Activated CD8-positive, alpha-beta T cell treated with anti-CD3 and anti-CD28 coated beads for 36 hours (primary cell): ENCODE data around the gene ARFGAP1. TPM values are rescaled to one million over a fixed set of nuclear protein-coding genes. Genes with fewer than 3 reads are reported as not detected.

Source experiments
- ATAC-seq: fragments of 200-7000 bp; cut with Tn5 transposase; one replicate; pipeline ENCODE4 v1.10.0; 2021; ENCODE audit warnings: mild to moderate bottlenecking, moderate library complexity
- CTCF ChIA-PET: fragments of 350-600 bp; sonication (Branson Sonifier 250); formaldehyde crosslinking; loops from one replicate; lab custom pipeline; 2021; ENCODE audit warnings: antibody characterized with exemption; lab: Charles Lee
- POLR2A ChIA-PET: fragments of 350-600 bp; sonication (Branson Sonifier 250); formaldehyde crosslinking; loops from one replicate; lab custom pipeline; 2021; ENCODE audit warnings: antibody characterized with exemption; lab: Charles Lee
- DNase-seq: peaks from one replicate; pipeline ENCODE4 v3.0.0-alpha.2; 2020
- H3K27ac Mint-ChIP-seq: one replicate; pipeline ENCODE4 v1.8.0; 2021; ENCODE audit warnings: mild to moderate bottlenecking, mixed read lengths
- H3K27me3 Mint-ChIP-seq: one replicate; pipeline ENCODE4 v1.8.0; 2021; ENCODE audit warnings: mixed read lengths
- H3K36me3 Mint-ChIP-seq: one replicate; pipeline ENCODE4 v1.8.0; 2021; ENCODE audit warnings: low read depth, mixed read lengths
- H3K4me1 Mint-ChIP-seq: one replicate; pipeline ENCODE4 v1.8.0; 2021; ENCODE audit warnings: low read depth, mixed read lengths
- H3K4me3 Mint-ChIP-seq: one replicate; pipeline ENCODE4 v1.8.0; 2021; ENCODE audit warnings: mild to moderate bottlenecking, moderate library complexity, mixed read lengths
- H3K9me3 Mint-ChIP-seq: one replicate; pipeline ENCODE4 v1.8.0; 2021; ENCODE audit warnings: mixed read lengths
- CTCF ChIP-seq: fragments of 200-600 bp; IDR thresholded peaks from one replicate; pipeline ENCODE4 v1.8.0; 2022; ENCODE audit warnings: antibody characterized with exemption, mild to moderate bottlenecking
- intact Hi-C: fragments of 100-400 bp; cut with micrococcal nuclease; formaldehyde crosslinking; loops from one replicate; pipeline ENCODE4 v1.10.0; 2022
- total RNA-seq, 2 experiments: library from RNA; stranded (reverse); gene quantifications; one replicate each; pipeline ENCODE4 v1.2.3, GENCODE V29; 2021

ARFGAP1 gene
- total RNA-seq, 2 experiments from 2014 or later, result 71.3 to 75.0 TPM

DNA sequence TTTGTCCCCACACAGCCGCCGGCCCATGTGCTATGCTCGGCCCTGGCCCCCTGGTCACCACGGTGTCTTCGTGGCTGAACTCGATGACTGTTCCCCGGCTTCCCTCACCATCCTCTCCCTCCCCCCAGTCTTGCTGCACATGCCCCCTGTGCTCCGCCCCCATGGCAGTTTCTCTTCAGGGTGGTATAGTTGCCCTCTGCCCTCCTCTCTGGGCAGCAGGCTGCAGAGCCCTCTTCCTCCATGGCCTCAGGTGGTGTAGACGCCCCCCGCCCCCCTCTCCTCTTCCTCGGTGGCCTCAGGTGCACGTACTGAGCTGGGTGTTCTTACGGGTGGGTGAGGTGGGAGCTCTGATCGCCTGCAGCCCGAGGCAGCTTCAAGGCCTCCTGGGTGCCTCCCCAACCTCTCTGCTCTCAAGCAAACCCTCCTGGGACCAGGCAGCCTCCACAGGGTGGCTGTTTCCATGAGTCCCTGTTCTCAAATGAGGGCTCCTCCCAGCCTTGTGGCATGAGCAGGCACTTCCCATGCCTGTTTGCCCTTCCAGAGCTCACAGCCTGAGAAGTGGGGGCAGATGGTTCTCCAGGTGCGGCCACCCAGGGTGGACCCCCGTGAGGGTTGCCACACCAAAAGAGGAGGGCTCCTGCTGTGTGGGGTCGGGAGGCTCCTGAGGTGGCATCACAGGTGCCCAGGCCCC lies 45.1 kb downstream of the ARFGAP1 start:
- CTCF ChIA-PET, result interaction anchor here (1.4 kb wide), 1 partner anchor 65 kb away, joined by 5 read pairs; no protein-coding TSS in a partner anchor
- intact Hi-C loops, result no loop called here
- DNase-seq (no peak), ATAC-seq (no peak)
- Mint-ChIP-seq H3K27ac (no peak overlapping the region), H3K4me3 (no peak overlapping the region), H3K27me3 (no peaks in the 10 kb centered on the region), H3K36me3 (no peaks in the 10 kb centered on the region), H3K9me3 (no peaks in the 10 kb centered on the region), H3K4me1 (no peaks in the 10 kb centered on the region)
- no peak for TF ChIP-seq CTCF
- POLR2A ChIA-PET, result no interaction called here

GRCh38 chr20:63318391-63319163 lies 46.0 kb downstream of the ARFGAP1 start:
- Mint-ChIP-seq H3K4me1 (no peaks in the 10 kb centered on the region), H3K27ac (no peak overlapping the region), H3K4me3 (no peak overlapping the region), H3K36me3 (no peaks in the 10 kb centered on the region), H3K9me3 (no peaks in the 10 kb centered on the region), H3K27me3 (no peaks in the 10 kb centered on the region)
- CTCF ChIA-PET, result no interaction called here
- no peak for DNase-seq
- no peak for TF ChIP-seq CTCF
- POLR2A ChIA-PET, result interaction anchor here (0.6 kb wide), 1 partner anchor 11 kb away, joined by 3 read pairs; no protein-coding TSS in a partner anchor
- ATAC-seq, result no peak
- intact Hi-C loops, result no loop called here

GRCh38 chr20:63319164-63320040 lies 46.8 kb downstream of the ARFGAP1 start:
- DNase-seq, result no peak

DNA sequence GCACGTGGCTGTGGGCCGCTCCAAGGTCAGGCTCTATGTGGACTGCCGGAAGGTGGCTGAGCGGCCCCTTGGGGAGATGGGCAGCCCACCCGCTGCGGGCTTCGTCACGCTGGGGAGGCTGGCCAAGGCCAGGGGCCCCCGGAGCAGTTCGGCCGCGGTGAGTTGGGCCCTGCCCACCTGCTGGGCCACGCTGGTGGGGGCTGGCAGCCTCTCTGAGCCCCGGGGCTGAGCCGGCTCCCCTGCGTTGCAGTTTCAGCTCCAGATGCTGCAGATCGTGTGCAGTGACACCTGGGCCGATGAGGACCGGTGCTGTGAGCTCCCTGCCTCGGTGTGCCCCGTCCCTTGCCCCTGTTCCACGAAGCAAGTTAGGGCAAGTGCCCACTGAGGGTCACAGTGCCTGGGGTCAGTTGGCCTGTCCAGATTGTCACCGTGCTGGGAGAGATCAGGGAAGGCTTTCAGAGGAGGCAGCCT lies 47.5 kb downstream of the ARFGAP1 start:
- no peak for TF ChIP-seq CTCF
- no peak overlapping the region for H3K27ac Mint-ChIP-seq
- ATAC-seq, result no peak

More at GRCh38 chr20:63319164-63320040, 46.8 kb downstream of the ARFGAP1 start:
- ATAC-seq, result no peak
- Mint-ChIP-seq H3K36me3 (no peaks in the 10 kb centered on the region), H3K4me1 (no peaks in the 10 kb centered on the region), H3K27me3 (no peaks in the 10 kb centered on the region), H3K4me3 (no peak overlapping the region), H3K9me3 (no peaks in the 10 kb centered on the region), H3K27ac (no peak overlapping the region)
- no peak for TF ChIP-seq CTCF
- intact Hi-C loops, result no loop called here
- POLR2A ChIA-PET, result interaction anchor here (0.6 kb wide), 1 partner anchor 12 kb away, joined by 3 read pairs; no protein-coding TSS in a partner anchor
- CTCF ChIA-PET, result no interaction called here

More for the DNA sequence above, 47.5 kb downstream of the ARFGAP1 start:
- Mint-ChIP-seq H3K4me1 (no peaks in the 10 kb centered on the region), H3K27me3 (no peaks in the 10 kb centered on the region), H3K9me3 (no peaks in the 10 kb centered on the region), H3K36me3 (no peaks in the 10 kb centered on the region), H3K4me3 (no peak overlapping the region)
- CTCF ChIA-PET, result no interaction called here
- intact Hi-C loops, result no loop called here
- no peak for DNase-seq
- POLR2A ChIA-PET, result no interaction called here
